HG03442 (cell line): ENCODE data around the gene TUBB6.

Source experiments
- ATAC-seq: cut with Tn5 transposase; IDR thresholded peaks from one replicate; pipeline ENCODE4 v1.9.1; 2021; ENCODE audit warnings: mild to moderate bottlenecking, moderate library complexity; ENCODE audit not compliant: unreplicated experiment

TUBB6 gene

DNA sequence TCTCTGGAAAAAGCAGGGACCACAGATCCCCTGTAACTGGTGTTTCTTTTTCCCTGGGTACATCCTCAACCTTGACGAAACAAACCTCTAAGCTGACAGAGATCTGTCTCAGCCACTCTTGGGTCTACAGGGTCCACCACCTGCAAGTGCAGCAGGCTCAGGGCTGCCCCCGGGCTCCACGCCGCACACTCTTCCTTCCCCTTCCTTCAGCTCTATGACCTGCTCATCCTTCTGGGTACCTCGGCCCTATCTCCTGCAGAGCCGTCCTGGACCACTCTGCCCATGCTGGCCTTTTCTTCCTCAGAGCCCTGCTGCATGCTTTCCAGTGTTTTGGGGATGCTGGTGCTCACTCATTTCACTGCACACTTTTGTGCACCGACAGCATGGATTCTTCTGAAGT lies 27.5 kb downstream of the TUBB6 start:
- no peak for ATAC-seq

DNA sequence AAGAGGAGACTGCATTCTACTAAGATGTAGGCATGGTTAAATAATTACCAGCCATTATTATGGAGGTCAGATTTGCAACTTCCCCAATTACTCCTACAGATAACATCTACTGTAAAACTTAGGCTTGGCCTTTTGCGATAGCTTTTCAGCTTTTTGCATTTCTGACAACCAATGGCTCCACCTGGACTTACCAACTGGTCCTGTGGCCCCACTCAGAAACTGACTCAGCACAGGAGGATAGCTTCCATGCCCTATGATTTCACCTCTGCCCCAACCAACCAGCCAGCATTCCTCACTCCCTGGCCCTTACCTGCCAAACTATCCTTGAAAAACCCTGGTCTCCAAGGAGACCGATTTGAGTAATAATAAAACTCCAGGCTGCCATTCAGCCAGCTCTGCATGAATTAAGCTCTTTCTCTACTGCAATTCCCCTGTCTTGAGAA lies 28.2 kb downstream of the TUBB6 start:
- no peak for ATAC-seq

DNA sequence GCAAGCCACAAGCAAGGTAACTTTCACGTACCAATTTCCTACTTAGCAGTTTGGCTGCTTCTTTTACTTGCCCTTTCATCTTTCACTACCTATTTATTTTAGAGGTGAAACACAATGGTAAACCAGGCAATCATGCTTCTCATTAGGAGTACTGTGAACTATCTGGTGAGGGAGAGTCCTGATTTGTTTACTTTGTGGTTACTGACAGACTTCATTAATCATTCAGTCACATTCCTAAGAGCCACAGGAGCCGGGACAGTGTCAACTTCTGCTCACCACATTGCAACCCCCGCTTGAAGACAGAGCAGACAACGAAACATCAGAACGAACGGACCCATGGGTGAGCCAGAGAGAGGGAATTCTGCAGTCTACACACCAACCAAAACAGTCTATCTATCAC lies 28.8 kb downstream of the TUBB6 start:
- no peak for ATAC-seq

DNA sequence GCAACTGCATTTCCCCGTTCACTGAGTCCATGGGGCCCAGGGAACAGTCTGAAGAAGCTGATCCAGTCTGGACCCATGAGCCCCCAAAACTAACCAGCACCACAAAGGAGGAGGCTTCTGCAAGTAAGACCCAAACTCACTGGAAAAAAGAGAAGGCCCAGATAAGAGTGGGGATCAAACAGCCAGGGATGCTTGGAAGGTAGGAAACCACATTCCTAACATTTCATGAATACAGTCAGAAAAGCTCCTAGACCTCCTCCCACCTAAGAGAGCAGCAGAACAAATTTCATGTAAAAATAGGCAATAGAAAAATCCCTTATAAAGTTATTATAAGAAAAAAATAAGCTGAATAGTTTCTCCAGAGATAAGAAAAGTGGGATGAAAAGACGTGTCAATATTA lies 30.3 kb downstream of the TUBB6 start:
- ATAC-seq = no peak

DNA sequence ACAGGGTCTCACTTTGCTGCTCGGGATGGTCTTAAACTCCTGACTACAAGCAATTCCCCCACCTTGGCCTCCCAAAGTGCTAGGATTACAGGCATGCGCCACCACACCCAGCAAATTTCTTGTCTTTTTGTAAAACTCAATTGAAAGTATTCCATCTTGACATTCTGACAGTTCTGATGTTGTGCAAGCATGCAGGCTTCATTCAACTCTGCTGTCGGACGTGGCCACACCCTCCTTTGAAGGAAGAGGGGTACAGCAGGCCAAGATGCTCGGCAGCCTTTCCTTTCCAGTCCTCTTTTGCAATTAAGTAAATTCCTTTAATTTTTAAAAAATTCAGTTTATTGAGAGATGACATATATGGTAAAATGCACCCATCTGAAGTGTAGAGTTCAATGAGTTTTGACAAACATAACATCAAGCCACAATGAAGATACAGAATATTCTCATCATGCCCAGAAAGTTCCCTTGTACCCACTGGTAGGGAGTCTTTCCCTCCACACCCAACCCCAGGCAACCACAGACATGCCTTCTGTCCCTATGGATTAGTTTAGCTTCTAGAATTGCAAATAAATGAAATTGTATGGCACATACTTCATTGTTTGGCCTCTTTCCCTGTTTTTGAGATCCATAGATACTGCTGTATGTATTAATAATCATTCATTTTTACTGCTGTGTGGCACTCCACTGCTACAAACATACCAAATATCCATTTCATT lies 33.1 kb downstream of the TUBB6 start:
- no peak for ATAC-seq

DNA sequence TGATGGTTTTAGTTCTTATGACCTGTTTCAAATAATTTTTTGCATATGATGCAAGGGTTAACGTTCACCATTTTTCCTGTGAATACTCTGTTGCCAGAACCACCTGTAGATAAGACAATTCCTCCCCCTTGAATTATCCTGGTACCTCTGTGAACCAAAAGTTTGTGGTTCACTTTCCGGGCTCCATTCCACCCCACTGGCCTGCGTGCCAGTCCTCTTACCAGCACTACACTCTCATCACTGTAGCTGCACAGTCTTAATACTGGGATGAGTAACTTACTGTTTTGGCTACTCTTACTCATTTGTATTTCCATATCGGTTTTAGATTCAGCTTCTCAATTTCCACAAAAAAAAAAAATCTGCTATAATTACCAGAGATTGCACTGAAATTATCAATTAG lies 34.6 kb downstream of the TUBB6 start:
- ATAC-seq = no peak

DNA sequence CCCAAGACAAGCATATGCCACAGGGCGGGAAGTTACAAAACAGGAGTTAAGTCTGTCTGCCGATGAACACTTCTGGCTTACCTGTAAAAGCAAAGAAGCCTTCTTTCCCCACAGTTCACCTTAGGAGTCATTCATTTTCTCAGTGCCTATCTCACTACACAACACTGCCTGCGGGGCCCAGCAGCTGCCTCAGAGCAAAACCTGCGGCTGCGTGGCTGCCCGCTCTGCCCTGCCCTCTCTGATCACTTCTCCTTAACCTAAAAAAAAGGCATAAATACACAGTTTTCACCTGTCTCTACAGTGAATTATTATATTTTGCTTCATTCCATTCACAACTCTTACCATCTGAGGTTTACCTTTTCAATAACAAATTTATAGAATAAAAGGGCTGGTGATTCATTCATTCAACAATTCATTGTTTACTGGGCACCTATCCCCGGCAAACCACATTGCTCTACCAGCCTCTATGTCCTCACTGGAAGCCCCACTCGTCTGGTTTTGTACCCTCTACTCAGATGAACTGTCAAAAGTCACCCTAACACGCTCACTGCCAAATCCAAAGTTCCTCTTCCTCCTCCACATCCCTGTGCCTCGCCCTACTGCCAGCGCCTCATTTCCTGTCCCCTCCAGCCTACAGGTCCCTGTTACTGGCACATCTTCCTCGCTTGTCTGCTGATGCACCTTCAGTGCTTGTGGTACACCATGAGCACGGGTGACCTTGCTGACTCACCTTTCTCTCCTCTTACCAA lies 37.6 kb downstream of the TUBB6 start:
- no peak for ATAC-seq

DNA sequence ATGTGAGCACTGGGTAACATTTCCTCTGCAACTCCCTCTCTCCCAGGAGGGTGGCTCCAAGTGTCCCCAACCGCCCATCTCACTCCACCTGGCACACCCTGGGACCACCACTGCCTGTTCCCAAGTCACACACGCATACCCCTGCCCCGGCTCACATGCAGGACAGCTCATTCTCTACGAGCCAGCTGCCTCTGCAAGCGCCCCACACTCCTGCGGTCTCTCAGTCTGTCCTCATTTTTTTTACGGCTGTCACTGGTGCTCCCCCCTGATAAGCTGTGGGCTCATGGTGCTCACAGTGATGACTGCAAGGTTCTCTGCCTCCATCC lies 38.2 kb downstream of the TUBB6 start:
- ATAC-seq = no peak

DNA sequence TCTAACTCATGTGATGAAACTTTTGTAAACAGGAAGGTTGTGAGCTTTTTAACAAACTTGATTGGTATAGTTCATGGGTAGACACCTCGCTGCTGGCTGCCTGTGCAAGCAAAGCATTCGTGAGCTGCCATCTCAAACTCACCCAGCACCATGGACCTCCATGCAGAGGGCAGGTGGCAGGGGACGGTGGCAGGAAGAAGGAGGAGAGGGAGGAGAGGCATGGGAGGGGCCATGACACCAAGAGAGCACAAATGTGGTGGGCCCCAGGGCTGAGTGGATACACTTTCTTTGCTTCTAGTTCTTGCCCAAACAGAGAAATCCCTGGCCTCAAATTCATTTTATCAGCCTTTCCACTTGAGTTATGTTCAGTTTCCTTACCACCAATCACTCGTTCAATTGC lies 39.9 kb downstream of the TUBB6 start:
- ATAC-seq = no peak

DNA sequence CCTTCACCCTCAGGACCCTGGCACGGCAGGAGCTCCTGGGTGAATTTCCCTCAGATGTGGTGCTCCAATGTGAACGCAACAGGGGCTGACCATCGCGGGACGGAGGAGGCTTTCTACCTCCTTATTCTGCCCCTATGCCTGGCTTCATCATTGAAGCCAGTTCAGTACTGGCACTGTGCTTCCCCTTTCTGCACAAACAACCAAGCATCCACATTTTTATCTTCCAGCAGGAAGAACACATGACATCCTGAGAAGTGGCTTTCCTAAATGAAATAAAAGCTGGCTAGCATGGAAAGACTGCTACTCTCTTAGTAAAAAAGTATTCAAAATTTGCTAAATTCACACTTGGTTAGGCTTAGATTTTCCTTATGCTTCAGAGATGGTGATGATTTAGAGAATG lies 44.1 kb downstream of the TUBB6 start:
- no peak for ATAC-seq

DNA sequence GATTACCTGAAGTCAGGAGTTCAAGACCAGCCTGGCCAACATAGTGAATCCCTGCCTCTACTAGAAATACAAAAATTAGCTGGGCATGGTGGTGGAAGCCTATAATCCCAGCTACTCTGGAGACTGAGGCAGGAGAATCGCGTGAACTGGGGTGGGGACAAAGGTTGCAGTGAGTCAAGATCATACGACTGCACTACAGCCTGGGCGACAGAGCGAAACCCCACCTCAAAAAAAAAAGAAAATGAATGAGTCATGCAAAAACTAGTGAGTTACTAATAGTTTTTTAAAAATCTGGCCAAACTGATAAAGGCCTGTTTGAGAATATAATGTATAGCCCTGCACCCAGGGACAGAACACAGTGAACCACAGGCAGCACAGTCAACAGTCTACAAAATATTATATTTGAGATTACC lies 51.5 kb downstream of the TUBB6 start:
- no peak for ATAC-seq

DNA sequence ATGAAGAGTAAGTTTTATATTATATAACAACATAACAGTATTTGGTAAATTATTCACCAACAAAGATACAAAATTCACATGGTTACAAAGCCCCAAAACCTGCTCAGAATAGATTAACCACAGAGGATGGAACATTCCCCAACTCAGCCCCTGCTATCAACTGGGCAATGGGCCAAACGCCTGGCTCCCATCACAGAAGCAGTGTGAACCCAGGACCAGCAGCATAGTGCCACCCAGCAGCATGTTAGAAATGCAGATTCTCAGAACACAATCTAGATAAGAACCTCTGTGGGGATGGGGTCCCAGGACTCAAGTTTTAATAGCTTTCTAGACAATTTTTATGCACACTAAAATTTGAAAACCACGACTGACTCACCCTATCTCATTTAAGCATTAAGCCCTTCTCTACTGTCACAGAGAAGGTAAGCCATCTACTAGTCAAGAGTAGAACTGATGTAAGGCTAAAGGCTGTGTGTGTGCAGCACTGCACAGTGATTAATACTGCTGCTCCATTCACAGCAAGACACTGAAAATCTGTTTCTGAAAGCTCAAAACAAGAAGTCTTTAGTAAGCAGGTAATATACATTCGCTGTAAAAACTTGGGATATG lies 53.8 kb downstream of the TUBB6 start:
- ATAC-seq = no peak

DNA sequence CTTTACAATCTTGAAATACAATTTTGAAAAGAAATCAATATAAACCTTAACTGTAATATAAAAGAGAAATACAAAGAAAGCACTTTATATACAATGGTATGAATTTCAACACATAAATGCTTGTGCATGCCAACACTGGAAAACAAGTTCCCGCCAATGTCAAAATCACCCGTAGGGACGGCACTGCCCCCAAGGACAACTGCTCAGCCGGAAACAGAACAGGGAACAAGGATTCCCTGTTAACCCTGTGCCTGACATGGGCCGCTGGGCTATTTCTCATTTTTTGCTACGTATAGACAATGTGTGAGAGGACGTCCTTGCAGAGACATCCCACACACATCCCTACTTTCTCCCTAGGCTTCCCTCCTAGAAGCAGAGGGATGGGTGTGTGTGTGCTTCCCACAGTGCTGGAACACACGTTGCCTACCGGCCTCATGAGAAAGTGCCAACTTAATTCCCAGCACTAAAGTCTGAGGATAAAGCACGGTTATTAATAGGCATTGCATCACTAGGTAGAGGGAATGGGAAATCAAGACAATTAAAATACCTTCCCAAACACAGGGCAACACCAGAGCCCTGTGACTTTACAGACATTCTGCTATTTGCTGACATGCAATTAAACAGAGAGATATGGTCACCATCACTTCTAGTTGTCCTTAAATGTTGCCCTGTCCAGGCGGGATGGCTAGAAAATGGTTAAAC lies 54.6 kb downstream of the TUBB6 start:
- ATAC-seq = no peak

DNA sequence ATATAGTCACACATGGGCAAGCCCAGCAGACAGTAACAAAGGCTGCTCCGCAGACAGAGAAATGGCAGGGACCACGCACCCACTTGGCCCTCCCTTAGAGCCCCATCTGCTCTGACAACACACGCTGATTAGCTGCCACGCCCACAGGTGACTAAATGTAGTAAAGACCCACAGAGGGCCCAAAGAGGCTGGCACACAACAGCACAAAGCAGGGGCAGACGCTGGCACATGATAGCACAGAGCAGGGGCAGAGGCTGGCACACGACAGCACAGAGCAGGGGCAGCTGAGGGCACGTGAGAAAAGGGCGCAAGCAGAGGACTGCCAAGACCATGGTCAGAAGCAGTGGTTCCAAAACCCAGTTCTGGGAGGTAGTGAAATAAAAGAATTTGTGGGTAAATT lies 58.3 kb downstream of the TUBB6 start:
- ATAC-seq = no peak

DNA sequence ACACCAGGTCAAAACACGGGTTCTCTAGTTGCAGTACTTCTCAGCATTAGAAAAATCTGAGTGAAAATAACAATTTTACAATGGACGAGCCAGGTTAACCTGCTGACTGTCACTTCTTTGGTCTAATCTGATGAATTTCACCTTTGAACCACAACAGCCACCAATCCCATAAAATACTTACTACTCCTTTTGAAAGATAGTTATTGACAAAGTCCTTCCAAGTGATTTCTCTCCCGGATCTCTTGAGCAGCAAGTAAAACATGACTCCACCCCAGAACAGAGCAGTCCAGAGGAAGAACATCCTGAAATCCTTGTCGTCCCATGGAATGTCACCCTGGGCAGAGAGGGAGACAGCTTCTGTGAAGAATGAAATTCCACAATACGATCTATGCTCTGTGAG lies 58.7 kb downstream of the TUBB6 start:
- no peak for ATAC-seq

DNA sequence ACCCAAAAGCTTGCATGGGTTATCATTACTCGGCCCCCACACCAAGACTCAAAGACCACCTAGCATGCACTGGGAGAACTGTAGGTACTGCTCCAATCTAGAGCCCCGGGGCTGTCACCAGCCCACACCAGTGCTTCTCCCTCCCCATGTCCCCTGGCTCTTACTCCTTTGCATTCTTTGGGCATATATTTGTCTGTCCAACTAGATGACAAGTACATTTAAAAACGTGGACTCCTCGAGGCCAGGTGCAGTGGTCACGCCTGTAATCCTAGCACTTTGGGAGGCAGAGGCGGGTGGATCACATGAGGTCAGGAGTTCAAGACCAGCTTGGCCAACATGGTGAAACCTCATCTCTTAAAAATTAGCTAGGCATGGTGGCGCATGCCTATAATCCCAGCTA lies 61.2 kb downstream of the TUBB6 start:
- no peak for ATAC-seq

DNA sequence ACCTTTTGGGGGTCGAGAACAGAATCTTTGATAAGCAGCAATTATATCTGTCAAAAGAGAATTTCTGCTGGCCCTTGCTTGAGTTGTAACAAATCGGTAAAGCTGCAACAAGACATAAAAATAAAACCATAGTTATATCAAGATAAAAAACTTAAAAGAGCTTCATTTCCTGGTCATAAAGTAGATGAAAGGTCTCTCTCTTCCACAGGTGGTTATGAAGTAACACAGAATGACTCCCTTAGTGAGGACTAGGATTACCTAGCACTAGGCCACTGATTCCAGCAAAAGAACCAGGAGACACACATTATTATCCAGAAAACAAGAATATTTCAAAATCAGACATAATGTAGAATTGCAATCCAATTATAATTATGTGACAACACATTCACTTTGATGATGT lies 63.5 kb downstream of the TUBB6 start:
- no peak for ATAC-seq

DNA sequence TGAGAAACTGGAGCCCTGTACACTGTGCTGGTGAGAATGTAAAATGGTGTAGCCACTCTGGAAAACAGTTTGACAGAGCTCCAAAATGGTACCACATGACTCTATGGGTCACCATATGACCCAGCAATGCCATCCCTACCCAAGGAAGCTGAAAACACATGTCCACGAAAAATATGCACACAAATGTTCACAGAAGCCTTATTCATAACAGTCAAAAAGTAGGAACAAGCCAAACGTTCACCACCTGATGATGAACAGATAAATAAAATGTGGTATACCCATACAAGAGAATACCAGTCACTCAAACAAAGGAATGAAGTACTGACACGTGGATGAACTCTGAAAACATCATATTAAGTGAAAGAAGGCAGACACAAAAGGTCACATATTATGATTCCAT lies 64.4 kb downstream of the TUBB6 start:
- ATAC-seq = no peak

DNA sequence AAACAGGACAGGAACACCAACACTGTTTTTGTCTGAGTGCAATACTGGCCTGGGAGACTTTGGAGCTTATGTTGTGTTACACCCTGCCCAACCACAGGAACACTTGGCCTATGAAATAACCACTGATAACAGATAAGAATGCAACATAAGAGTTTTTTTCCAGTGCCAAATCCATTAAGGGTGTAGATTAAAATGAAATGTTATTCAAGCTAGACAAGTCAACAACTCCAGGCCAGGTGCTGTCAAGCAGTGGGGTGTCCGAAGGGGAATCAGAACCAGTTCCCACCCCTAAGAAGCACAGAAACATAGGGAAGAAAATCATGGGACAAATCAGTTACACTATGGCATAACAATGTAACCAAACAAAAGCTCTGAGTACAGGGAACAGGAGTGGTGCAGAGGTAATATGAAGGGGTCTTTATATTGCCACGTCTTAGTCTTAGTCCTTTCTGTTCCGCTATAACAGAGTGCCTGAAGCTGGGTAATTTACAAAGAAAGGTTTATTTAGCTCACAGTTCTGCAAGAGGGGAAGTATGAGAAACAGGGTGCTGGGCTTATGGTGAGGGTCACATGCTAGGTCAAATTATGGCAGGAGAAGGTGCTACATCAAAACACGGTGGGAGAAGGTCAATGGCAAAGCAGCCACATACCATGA lies 65.2 kb downstream of the TUBB6 start:
- no peak for ATAC-seq

DNA sequence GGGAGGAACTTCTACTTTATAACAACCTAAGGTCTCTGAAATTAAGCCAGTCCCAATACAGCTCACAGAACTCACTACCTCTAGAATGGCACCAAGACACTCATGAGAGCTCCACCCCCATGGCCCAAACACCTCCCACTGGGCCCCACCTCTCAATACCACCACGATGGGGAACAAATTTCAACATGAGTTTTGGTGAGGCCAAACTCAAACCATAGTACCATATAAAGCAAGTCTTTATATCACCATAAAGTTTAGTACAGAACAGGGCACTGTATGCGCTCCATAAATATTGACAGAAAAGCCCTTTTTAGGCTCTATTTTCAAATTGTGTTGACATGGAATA lies 65.7 kb downstream of the TUBB6 start:
- no peak for ATAC-seq

DNA sequence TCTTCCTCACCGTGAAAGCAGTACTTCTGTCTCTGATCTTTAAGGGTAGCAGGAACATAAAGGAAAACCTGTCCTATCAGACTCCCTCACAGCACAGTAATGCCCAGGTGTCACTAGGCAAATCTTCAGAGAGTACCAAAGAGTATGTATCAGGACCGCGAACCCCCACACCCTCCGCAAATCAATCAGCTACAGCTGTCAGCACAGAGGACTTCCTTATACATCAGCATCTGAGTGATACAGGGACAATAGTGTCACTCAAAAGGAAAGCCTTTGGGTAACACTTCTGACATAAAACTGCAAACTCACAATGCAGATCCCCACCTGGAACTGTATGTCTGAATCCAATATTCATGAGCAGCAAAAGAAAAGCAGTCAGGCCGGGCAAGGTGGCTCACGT lies 66.4 kb downstream of the TUBB6 start:
- no peak for ATAC-seq
